Neuronal stem cell (in vitro differentiated cells): ENCODE measurements around the gene RASA3.

Experiments
- DNase-seq: peaks from one replicate; pipeline ENCODE4 v3.0.0-alpha.2; 2013; ENCODE audit warnings: low spot score
- H2AFZ ChIP-seq: one replicate; pipeline ENCODE4 v1.6.1; 2013; ENCODE audit warnings: mild to moderate bottlenecking, low read length, inconsistent platforms
- H2AK5ac ChIP-seq: 2 replicates; pipeline ENCODE4 v1.6.1; 2013; ENCODE audit warnings: low read depth, mild to moderate bottlenecking, inconsistent platforms, low read length, moderate library complexity, mixed read lengths
- H2BK120ac ChIP-seq: 2 replicates; pipeline ENCODE4 v1.6.1; 2013; ENCODE audit warnings: low read depth, mild to moderate bottlenecking, inconsistent platforms, low read length, moderate library complexity, mixed read lengths
- H2BK12ac ChIP-seq: one replicate; pipeline ENCODE4 v1.6.1; 2013; ENCODE audit warnings: low read length, inconsistent platforms
- H2BK15ac ChIP-seq: 2 replicates; pipeline ENCODE4 v1.6.1; 2013; ENCODE audit warnings: mild to moderate bottlenecking, low read length, inconsistent platforms, mixed read lengths
- H2BK5ac ChIP-seq: one replicate; pipeline ENCODE4 v1.6.1; 2013; ENCODE audit warnings: inconsistent platforms, mild to moderate bottlenecking, low read length, moderate library complexity
- H3K14ac ChIP-seq: one replicate; pipeline ENCODE4 v1.6.1; 2013; ENCODE audit warnings: low read length, inconsistent platforms
- H3K18ac ChIP-seq: 2 replicates; pipeline ENCODE4 v1.6.1; 2013; ENCODE audit warnings: low read length, inconsistent platforms
- H3K23ac ChIP-seq: 2 replicates; pipeline ENCODE4 v1.6.1; 2013; ENCODE audit warnings: low read depth, mild to moderate bottlenecking, mixed read lengths, low read length, inconsistent platforms; ENCODE audit not compliant: poor library complexity
- H3K27ac ChIP-seq: replicated peaks from 3 replicates; pipeline ENCODE4 v1.5.1; 2013; ENCODE audit warnings: low read length, inconsistent platforms
- H3K27me3 ChIP-seq, 3 experiments: 2 replicates each; pipeline ENCODE4 v1.6.1; 2013; ENCODE audit warnings: low read length in 3 of 3, mild to moderate bottlenecking in 2 of 3, inconsistent platforms in 1 of 3, low read depth in 1 of 3, mixed read lengths in 1 of 3, moderate library complexity in 1 of 3; ENCODE audit not compliant: control insufficient read depth in 3 of 3, insufficient read depth in 3 of 3
- H3K36me3 ChIP-seq, 2 donors: replicated peaks in 1 of 2; 2 replicates each; pipeline ENCODE4 v1.6.1; 2013; ENCODE audit warnings: low read length in 2 of 2; ENCODE audit not compliant: control insufficient read depth in 2 of 2, insufficient read depth in 2 of 2
- H3K4ac ChIP-seq: 2 replicates; pipeline ENCODE4 v1.6.1; 2013; ENCODE audit warnings: inconsistent platforms, mild to moderate bottlenecking, low read length, moderate library complexity
- H3K4me1 ChIP-seq, 2 donors: 1 replicate in 1 of 2; 2 replicates in 1 of 2; pipeline ENCODE4 v1.6.1; 2013; ENCODE audit warnings: low read length in 2 of 2, low read depth in 1 of 2; ENCODE audit not compliant: control insufficient read depth in 2 of 2, insufficient read depth in 1 of 2
- H3K4me2 ChIP-seq: one replicate; pipeline ENCODE4 v1.6.1; 2013; ENCODE audit warnings: mild to moderate bottlenecking, low read length, inconsistent platforms; ENCODE audit not compliant: insufficient read depth, poor library complexity, severe bottlenecking
- H3K4me3 ChIP-seq, 2 donors: 2 replicates each; pipeline ENCODE4 v1.5.1; 2013; ENCODE audit warnings: low read length in 2 of 2, mild to moderate bottlenecking in 2 of 2, inconsistent platforms in 1 of 2, moderate library complexity in 1 of 2
- H3K79me1 ChIP-seq: one replicate; pipeline ENCODE4 v1.6.1; 2013; ENCODE audit warnings: low read depth, mild to moderate bottlenecking, inconsistent platforms, low read length, moderate library complexity
- H3K9ac ChIP-seq: one replicate; pipeline ENCODE4 v1.6.1; 2013; ENCODE audit warnings: mild to moderate bottlenecking, low read depth, low read length, inconsistent platforms; ENCODE audit not compliant: poor library complexity
- H3K9me3 ChIP-seq, 2 donors: replicated peaks in 1 of 2; 2 replicates each; pipeline versions ENCODE3 to v1.6.1; 2013; ENCODE audit warnings: low read length in 2 of 2, mild to moderate bottlenecking in 2 of 2, inconsistent platforms in 1 of 2, low read depth in 1 of 2, mixed read lengths in 1 of 2, moderate library complexity in 1 of 2; ENCODE audit not compliant: control insufficient read depth in 2 of 2, insufficient read depth in 1 of 2
- H4K8ac ChIP-seq: one replicate; pipeline ENCODE4 v1.6.1; 2013; ENCODE audit warnings: low read depth, mild to moderate bottlenecking, inconsistent platforms, low read length, moderate library complexity
- H4K91ac ChIP-seq: one replicate; pipeline ENCODE4 v1.6.1; 2013; ENCODE audit warnings: low read length, low read depth, mild to moderate bottlenecking, inconsistent platforms; ENCODE audit not compliant: poor library complexity
- WGBS, 2 donors: extraction: QIAGEN DNeasy Blood & Tissue Kit; methylation state at CpG; one replicate each; pipeline ENCODE4 v1.1.7; 2013; ENCODE audit warnings: missing lambda C conversion rate in 2 of 2, mixed read lengths in 1 of 2; ENCODE audit not compliant: insufficient read length in 2 of 2, insufficient replicate concordance in 1 of 2; ENCODE audit errors: extremely low coverage in 2 of 2; 5-methylcytosine and 5-hydroxymethylcytosine counted together

Gene RASA3

GRCh38 chr13:113945857-113946408 is 186.5 kb downstream of the RASA3 start:
- Histone ChIP-seq H4K8ac (no peak overlapping the region), H3K9ac (peak overlapping the region; percentile 70), H3K4me3 (no peak overlapping the region), H3K36me3 (no peaks in the 10 kb centered on the region), H2AK5ac (peak overlapping the region; percentile 94), H3K4ac (no peak overlapping the region), H3K14ac (peak overlapping the region; percentile 82), H2BK5ac (peak overlapping the region; percentile 39), H2AFZ (no peak overlapping the region), H2BK120ac (no peak overlapping the region), H2BK15ac (no peak overlapping the region), H2BK12ac (peak overlapping the region; percentile 36), H3K27ac (no peak overlapping the region), H3K27me3 (no peaks in the 10 kb centered on the region), H3K4me1 (no peaks in the 10 kb centered on the region), H3K9me3 (no peaks in the 10 kb centered on the region), H4K91ac (peak overlapping the region; percentile 72), H3K18ac (peak overlapping the region; percentile 64), H3K4me2 (no peak overlapping the region), H3K23ac (peak overlapping the region; percentile 62), H3K79me1 (peaks cover 3% of the 10 kb centered on the region)
- no peak for DNase-seq
- WGBS, 2 donors: no CpG with 5 or more reads among the region's 26 CpGs

DNA sequence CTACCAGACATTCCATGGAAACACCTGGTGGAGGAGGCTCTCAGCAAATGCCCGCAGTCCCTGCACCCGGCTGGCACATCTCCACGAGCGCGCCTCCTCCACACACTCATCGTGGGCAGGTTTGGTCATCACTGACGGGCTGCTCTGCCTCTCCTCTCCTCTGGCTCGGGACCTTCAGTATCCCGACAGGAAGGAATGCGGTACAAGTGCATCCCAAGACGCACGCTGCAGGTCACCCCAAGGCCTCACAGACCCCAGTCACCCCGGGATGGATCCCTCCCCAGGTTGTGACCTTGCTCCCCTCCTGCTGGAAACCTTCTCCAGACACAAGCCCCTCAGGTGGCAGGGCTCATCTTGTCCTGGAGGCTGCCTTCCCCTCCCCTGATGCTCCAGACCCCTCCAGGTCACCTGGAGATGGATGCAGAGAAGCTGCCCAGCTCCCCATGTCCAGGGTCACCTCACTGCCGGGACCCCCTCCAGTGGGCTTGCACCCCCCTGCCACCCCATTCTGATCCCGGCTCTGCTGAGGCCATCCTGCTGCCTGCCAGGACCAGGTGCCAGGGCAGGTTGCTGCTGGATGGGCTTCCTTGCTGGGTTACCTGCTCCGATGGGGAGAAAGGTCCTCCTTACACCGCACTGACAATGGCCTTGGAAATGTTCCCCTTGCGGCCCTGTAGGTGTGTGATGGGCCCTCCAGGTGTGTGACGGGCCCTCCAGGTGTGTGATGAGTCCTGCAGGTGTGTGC is 188.4 kb downstream of the RASA3 start:
- no peak overlapping the region for H3K9ac ChIP-seq

GRCh38 chr13:113942591-113943103 is 189.8 kb downstream of the RASA3 start:
- Histone ChIP-seq H3K79me1 (peaks cover 3% of the 10 kb centered on the region), H4K8ac (no peak overlapping the region), H2AK5ac (peak overlapping the region; percentile 66), H3K4ac (no peak overlapping the region), H3K23ac (peak overlapping the region; percentile 16), H3K4me2 (no peak overlapping the region), H3K27me3 (no peaks in the 10 kb centered on the region), H3K4me3 (no peak overlapping the region), H3K36me3 (no peaks in the 10 kb centered on the region), H2BK120ac (peak overlapping the region; percentile 52), H3K14ac (no peak overlapping the region), H3K18ac (peak overlapping the region; percentile 64), H4K91ac (no peak overlapping the region), H3K27ac (no peak overlapping the region), H2AFZ (no peak overlapping the region), H3K9me3 (no peaks in the 10 kb centered on the region), H3K4me1 (peaks cover 3 to 6% of the 10 kb centered on the region in 2 donors), H2BK15ac (no peak overlapping the region), H3K9ac (no peak overlapping the region), H2BK12ac (no peak overlapping the region), H2BK5ac (peak overlapping the region; percentile 24)
- DNase-seq: no peak
- no CpG with 5 or more reads among the region's 23 CpGs for WGBS, 2 donors

More for the DNA sequence above, 188.4 kb downstream of the RASA3 start:
- Histone ChIP-seq H3K79me1 (peaks cover 3% of the 10 kb centered on the region), H3K4me1 (no peaks in the 10 kb centered on the region), H3K27me3 (no peaks in the 10 kb centered on the region), H3K36me3 (no peaks in the 10 kb centered on the region), H3K14ac (peak overlapping the region; percentile 38), H3K4me3 (peak overlapping the region in 1 of 2 donors; percentile 45), H3K4ac (no peak overlapping the region), H2BK15ac (no peak overlapping the region), H3K18ac (peak overlapping the region; percentile 11), H2AK5ac (peak overlapping the region; percentile 88), H3K4me2 (no peak overlapping the region), H3K23ac (no peak overlapping the region), H2AFZ (no peak overlapping the region), H3K9me3 (no peaks in the 10 kb centered on the region), H2BK5ac (peak overlapping the region; percentile 53), H2BK12ac (no peak overlapping the region), H4K8ac (peak overlapping the region; percentile 48), H2BK120ac (no peak overlapping the region), H4K91ac (peak overlapping the region; percentile 85), H3K27ac (no peak overlapping the region)
- DNase-seq: no peak
- WGBS, 2 donors: no CpG with 5 or more reads among the region's 19 CpGs

DNA sequence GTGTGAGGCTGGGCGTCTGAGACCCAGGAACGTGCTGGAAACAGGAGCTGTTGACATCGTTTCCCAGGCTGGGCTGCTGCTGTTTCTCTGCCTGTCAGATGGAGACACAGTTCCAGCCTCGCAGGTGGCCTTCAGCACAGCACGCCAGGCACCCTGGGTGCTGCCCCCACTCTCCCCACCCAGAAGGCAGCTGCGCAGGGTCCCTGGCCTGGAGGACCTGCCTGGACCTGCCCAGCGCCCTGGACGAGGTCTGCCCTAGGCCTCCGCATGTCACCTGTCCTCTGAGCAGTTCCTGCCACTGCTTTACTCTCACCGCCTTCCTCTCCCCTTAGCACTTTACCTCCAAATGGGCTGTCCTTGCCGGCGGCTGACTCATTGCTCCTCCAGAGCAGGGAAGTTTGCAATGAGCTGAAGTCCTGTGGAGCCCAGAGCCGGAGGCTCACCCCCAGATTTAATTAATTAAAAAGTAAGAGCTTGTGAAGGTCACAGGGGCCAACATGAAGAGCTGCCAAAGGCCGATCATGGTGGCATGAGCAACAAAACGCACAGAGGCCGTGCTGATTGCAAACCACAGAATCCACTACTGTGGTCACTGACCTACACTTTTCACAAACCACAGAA is 190.7 kb downstream of the RASA3 start:
- no peak overlapping the region for H3K9ac ChIP-seq
- H3K9me3 ChIP-seq: no peaks in the 10 kb centered on the region
- no peak overlapping the region for H3K4me2 ChIP-seq
- no peaks in the 10 kb centered on the region for H3K27me3 ChIP-seq
- no peak overlapping the region for H2BK15ac ChIP-seq
- H2AK5ac ChIP-seq: no peak overlapping the region
- no peak overlapping the region for H3K4me3 ChIP-seq
- H3K27ac ChIP-seq: no peak overlapping the region
- H3K36me3 ChIP-seq: no peaks in the 10 kb centered on the region
- peak overlapping the region; percentile 5 for H3K14ac ChIP-seq
- DNase-seq: no peak
- H3K79me1 ChIP-seq: peaks cover 3% of the 10 kb centered on the region
- H2BK120ac ChIP-seq: no peak overlapping the region
- H2BK12ac ChIP-seq: peak overlapping the region; percentile 43
- peaks cover 4 to 9% of the 10 kb centered on the region in 2 donors for H3K4me1 ChIP-seq
- peak overlapping the region; percentile 96 for H3K18ac ChIP-seq
- H4K91ac ChIP-seq: no peak overlapping the region
- H3K23ac ChIP-seq: peak overlapping the region; percentile 59
- H4K8ac ChIP-seq: no peak overlapping the region
- H3K4ac ChIP-seq: no peak overlapping the region
- WGBS, 2 donors: no CpG with 5 or more reads among the region's 16 CpGs
- no peak overlapping the region for H2AFZ ChIP-seq
- H2BK5ac ChIP-seq: no peak overlapping the region
